ENCODE data around the gene ARHGAP24. TPM values are rescaled to one million over a fixed set of nuclear protein-coding genes. Genes with fewer than 3 reads are reported as not detected.

ARHGAP24 gene
- total and polyA plus RNA-seq, 2 donors (not counting 1 experiment from before 2014, with no cell fraction given) = 48.4 to 141 TPM

GRCh38 chr4:85565761-85566480 is 91.0 kb downstream of the ARHGAP24 start:
- no peak for TF ChIP-seq EZH2 (IDR thresholded peaks at IDR 0.05; ENCODE audit: borderline replicate concordance, insufficient read depth, low read depth, low read length, poor library complexity, severe bottlenecking)
- TF ChIP-seq, protein P1, sequence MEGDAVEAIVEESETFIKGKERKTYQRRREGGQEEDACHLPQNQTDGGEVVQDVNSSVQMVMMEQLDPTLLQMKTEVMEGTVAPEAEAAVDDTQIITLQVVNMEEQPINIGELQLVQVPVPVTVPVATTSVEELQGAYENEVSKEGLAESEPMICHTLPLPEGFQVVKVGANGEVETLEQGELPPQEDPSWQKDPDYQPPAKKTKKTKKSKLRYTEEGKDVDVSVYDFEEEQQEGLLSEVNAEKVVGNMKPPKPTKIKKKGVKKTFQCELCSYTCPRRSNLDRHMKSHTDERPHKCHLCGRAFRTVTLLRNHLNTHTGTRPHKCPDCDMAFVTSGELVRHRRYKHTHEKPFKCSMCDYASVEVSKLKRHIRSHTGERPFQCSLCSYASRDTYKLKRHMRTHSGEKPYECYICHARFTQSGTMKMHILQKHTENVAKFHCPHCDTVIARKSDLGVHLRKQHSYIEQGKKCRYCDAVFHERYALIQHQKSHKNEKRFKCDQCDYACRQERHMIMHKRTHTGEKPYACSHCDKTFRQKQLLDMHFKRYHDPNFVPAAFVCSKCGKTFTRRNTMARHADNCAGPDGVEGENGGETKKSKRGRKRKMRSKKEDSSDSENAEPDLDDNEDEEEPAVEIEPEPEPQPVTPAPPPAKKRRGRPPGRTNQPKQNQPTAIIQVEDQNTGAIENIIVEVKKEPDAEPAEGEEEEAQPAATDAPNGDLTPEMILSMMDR (IDR thresholded peaks at IDR 0.05) = no peak
- Histone ChIP-seq H3K36me3 (replicated peaks in 1 of 2; ENCODE audit: control extremely low read depth in 1 of 2, control insufficient read depth in 1 of 2, extremely low read depth in 1 of 2, insufficient read depth in 2 of 2, low read length in 1 of 2) (peaks cover 0 to 14% of the 10 kb centered on the region in 2 experiments), H3K4me1 (ENCODE audit: control insufficient read depth in 2 of 2, insufficient read depth in 2 of 2, low read length in 2 of 2) (peaks cover 58 to 65% of the 10 kb centered on the region in 2 donors), H3K4me2 (replicated peaks; ENCODE audit: low read depth, low read length, poor library complexity, severe bottlenecking) (peak overlapping the region; percentile 56), H3K4me3 (ENCODE audit: control extremely low read depth in 1 of 5, extremely low read depth in 1 of 5, insufficient read depth in 1 of 5, low read depth in 2 of 5, low read length in 4 of 5) (peak overlapping the region in 1 of 5 experiments; percentile 26), H3K9me3 (ENCODE audit: control extremely low read depth in 1 of 3, control insufficient read depth in 2 of 3, insufficient read depth in 1 of 3, low read length in 2 of 3) (peaks cover 0 to 5% (median 1%) of the 10 kb centered on the region in 3 donors), H4K20me1 (ENCODE audit: control insufficient read depth, insufficient read depth, low read length, poor library complexity, severe bottlenecking) (no peaks in the 10 kb centered on the region), H2AFZ (ENCODE audit: insufficient read depth, low read depth, low read length, poor library complexity, severe bottlenecking) (no peak overlapping the region), H3K27ac (ENCODE audit: low read length in 2 of 2) (peak overlapping the region; percentile 60 to 66), H3K27me3 (replicated peaks in 1 of 4; ENCODE audit: control extremely low read depth in 1 of 4, control insufficient read depth in 3 of 4, insufficient read depth in 4 of 4, low read length in 3 of 4) (no peaks in the 10 kb centered on the region), H3K79me2 (ENCODE audit: control insufficient read depth, insufficient read depth, low read length) (peaks cover 94% of the 10 kb centered on the region), H3K9ac (ENCODE audit: low read length) (peak overlapping the region; percentile 10)
- no peak for ATAC-seq (ENCODE audit: low read depth)
- ChIA-PET POLR2A (interaction anchor here (0.8 kb wide), 1 partner anchor 105 kb away, joined by 3 read pairs; no protein-coding TSS in a partner anchor), CTCF (interaction anchor here (1.1 kb wide), 1 partner anchor 31 kb away, joined by 3 read pairs; no protein-coding TSS in a partner anchor)
- WGBS (ENCODE audit: insufficient coverage) = 100% methylated on average over 1 of the region's 4 CpGs
- Mint-ChIP-seq H3K9me3 (ENCODE audit: insufficient read depth) (peaks cover 2% of the 10 kb centered on the region), H3K27me3 (no peaks in the 10 kb centered on the region), H3K27ac (no peak overlapping the region), H3K4me3 (no peak overlapping the region), H3K4me1 (peaks cover 42% of the 10 kb centered on the region)
- no peak for DNase-seq
- intact Hi-C loops (cut with micrococcal nuclease) = loop anchor here (5.0 kb wide), 1 partner anchor 34 kb away; no protein-coding TSS in a partner anchor
